NCI-H1436 treated with DMSO at 0.1 percent for 48 hours (cell line): ENCODE measurements around the gene STX7.

Source experiments
- DNase-seq: peaks from one replicate; lab custom pipeline; 2025; lab: John Stamatoyannopoulos, UW

Gene STX7

GRCh38 chr6:132476688-132477087 lies 36.2 kb downstream of the STX7 start:
- DNase-seq, result no peak

DNA sequence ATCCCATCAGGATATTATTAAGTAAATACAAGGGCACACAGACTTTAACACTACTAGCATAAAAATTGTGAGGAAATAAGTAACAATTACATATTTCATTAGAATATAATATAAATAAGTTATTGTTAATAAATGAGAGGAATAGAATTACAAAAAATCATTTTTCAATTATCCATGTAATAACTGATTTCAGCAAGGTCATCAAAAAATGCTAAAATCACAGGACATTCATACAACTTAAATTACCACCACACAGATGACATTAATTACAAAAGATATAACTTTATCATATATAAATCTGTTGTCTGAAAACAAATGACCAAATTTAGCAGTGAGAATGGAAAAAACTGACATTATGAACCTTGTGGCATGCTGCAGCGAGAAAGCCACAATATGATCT lies 37.0 kb downstream of the STX7 start:
- DNase-seq, result no peak

DNA sequence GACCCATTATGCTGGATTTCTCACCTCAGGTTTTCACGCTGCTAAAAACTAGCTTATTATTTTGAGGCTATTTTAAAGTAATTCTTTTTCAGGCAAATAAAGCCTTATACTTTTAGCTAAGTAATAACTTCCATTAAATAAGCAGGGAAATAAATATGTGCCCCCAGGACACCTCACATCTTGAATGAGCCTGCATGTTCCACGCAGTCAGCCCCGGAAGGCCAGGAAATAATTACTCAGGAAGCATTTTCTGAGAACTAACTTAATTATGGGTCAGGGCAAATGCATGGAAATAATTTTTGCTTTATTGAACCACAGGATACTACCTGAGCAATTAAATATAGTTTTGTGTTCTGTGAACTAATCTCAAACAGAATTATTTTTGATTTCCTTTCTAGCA lies 41.1 kb downstream of the STX7 start:
- DNase-seq, result no peak

- DNase-seq, result no peak
These were observed 46.0 kb downstream of the STX7 start for GRCh38 chr6:132466952-132467351.

- no peak for DNase-seq
These were observed 47.1 kb downstream of the STX7 start for GRCh38 chr6:132465530-132466485.

DNA sequence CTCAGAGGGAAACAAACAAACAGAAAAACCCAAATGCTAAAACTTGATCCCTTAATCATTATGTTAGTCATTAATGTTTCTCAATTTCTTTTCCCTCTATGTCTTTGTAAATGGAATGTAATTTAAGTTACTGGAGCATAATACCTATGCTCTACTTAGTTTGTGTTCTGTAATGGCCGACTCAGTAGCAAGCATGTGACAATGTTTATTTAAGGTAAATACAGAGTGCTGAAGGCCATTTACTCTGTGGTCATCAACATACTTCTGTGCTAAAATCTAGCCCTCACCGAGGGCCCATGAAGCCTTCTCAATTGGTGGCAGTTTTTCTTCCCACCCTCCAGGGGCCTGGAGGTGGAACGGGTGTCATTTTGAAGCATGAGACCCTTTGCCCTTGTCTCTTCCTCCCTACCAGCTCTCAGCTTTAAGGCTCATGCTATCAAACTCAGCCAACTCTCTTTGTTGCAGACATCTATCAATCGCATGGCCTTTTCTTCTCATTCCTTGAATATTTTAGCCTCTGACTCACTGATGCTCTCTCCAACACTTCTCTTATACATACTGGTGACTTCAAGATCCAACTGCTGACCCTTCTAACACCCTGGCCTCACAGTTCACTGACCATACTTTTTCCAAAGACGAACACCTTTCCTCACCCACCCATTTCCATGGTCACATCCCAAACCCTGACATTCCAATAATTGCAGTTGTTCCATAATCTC lies 48.2 kb downstream of the STX7 start:
- DNase-seq, result no peak

DNA sequence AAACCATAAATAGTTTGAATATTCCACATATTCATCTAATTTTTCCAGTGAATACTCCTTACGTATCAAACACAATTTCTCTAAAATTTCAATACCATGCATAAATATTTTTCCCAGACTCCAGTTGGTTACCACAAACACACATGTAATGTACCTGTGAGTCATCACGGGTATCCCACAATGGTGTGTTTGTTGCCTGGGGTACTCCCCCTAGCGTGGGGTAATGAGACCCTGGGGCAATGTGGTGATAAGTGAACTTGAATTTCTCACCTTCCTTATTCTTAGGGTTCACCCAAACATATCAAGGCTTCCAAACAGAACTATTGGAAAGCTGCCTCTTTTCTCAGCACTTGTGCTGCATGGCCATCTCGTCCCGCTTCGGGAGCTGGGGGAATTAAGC lies 51.0 kb downstream of the STX7 start:
- no peak for DNase-seq

DNA sequence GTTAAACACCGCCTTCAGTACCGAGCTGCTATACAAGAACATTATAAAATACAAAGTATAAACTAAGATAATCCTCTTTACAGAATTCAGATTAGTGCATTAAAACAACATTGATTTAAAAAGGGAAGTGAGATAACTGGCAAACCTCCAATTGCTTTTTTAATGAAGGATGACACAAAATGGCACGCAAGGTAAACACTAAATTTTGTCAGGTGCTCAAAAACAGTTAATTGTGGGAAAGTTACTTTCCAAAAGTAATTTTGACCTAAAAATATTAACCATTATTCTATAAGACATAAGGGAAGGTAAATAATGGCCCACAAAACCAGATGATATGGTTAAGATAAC lies 53.3 kb downstream of the STX7 start:
- no peak for DNase-seq

DNA sequence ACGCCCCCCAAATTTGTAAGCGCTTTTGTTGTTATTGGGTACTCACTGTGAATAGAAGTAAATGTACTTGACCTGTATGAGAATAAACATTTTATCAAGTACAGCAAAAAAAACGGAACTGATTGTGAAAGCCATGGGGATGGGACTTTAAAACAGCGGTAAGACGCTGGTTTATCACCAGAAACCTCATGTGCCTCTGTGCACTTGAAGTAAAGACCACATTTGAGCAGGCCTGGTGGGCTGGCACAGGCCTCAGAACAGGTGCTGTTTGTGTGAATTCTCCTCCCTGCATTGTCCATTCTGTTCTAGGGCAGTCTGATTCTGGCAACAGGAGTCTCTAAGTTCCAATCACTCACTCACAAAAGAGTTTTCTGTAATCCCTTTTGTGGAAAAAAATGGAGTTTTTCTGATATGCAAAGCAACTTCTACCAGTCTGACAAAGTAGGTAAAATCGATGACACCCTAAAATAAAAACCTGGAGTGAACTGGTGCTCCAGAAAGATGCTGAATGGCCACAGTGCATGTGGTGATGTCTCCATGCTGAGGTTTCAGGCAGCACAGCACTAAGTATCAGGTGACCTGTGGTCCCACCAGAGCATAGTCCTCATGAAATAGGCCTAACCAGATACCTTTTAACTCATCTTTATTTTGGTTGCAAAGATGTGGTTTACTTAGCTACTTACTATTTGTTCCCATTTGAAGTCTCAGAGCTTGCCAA lies 53.9 kb downstream of the STX7 start:
- DNase-seq, result no peak

- no peak for DNase-seq
These were observed 56.2 kb downstream of the STX7 start for GRCh38 chr6:132456700-132457143.

DNA sequence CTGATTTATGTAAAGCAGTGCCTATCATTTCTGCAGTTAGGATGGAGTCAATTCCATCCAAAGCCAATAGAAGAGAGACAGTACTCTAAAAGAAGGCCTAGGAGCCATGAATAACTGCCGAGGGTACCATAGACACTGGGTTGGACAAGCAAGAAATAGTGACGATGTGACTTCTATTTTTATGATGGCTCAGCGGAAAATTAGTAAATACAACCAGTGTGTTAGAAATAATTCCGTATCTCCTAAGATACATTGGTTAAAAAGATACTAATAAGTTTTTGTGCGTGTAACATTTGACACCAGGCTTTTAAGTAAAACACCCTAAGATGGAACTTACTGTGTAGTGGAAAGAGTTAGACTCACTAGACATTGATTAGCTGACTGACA lies 66.1 kb downstream of the STX7 start:
- no peak for DNase-seq

- no peak for DNase-seq
These were observed 66.6 kb downstream of the STX7 start for GRCh38 chr6:132446141-132446854.

DNA sequence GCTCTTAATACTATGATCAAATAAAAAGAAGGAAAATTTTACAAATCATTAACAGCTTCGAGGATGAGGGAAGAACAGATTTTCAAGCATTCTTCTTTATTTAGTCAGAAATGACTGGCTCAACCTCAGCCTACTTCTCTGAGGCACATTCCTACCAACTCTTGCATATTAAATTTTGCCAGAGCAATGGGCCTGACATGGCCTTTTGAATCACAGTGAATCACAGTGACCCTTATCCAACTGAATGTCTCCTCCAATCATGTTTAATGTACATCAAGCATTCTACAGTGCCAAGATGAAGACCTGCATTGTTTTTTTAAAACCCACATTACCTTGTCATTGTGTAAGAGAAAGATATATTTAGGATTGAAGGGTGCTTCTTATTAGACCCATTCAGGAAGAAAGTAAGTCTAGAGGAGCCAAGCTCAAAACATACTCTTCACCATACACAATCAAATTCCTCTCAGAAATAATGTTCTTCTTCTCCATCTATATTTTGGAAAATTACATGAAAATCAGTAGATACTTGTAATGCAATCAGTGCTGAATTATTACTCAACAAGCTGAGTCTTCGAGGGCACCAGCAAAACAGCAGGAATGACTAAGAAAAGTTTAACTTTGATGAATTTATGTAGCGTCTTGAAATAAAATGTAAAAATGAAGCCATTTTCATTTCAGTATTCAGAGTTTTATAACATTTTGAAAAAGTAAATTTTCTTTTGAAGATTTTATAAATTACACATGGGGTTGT lies 67.5 kb downstream of the STX7 start:
- DNase-seq, result no peak

- DNase-seq, result no peak
These were observed 69.7 kb downstream of the STX7 start for GRCh38 chr6:132443206-132443605.

DNA sequence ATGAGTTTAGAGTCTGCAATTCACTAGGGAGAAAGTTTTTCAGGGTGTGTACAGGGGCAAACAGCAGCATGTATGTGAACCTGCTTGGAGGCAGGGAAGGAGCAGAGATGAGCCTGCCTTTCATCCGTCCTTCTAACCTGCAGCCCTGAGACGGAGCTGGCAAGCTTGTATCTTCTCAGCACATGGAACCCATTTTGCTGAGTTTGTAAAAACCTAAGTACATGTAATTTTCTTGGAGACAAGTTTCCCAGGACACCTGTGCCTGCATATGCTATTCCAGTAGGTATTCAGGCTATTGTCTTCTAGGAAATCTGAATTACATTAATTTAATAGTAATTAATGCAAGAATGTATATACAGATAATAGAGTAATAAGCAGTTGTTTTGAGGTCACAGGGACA lies 82.8 kb downstream of the STX7 start:
- no peak for DNase-seq

- DNase-seq, result no peak
These were observed 87.7 kb downstream of the STX7 start for GRCh38 chr6:132425176-132425575.

DNA sequence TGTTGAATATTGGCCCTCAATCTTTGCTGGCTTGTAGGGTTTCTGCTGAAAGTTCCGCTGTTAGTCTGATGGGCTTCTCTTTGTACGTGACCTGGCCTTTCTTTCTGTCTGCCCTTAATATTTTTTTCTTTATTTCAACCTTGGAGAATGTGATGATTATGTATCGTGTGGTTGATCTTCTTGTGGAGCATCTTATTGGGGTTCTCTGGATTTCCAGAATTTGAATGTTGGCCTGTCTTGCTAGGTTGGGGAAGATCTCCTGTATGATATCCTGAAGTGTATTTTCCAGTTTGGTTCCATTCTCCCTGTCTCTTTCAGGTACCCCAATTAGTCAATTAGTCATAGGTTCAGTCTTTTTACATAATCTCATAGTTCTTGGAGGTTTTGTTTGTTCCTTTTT lies 89.1 kb downstream of the STX7 start:
- no peak for DNase-seq

GRCh38 chr6:132418235-132418965 lies 94.5 kb downstream of the STX7 start:
- no peak for DNase-seq

GRCh38 chr6:132414761-132415160 lies 98.2 kb downstream of the STX7 start:
- DNase-seq, result no peak

GRCh38 chr6:132414322-132414721 lies 98.6 kb downstream of the STX7 start:
- DNase-seq, result no peak

GRCh38 chr6:132413499-132413802 lies 99.5 kb downstream of the STX7 start:
- DNase-seq, result no peak
